ENCODE measurements around the gene BCL2A1.
"Not testable (repeated sequence)": the region's sequence is repeated elsewhere in the genome, so short reads cannot be mapped to it uniquely, and the experiment has no call there.

BCL2A1 gene

DNA sequence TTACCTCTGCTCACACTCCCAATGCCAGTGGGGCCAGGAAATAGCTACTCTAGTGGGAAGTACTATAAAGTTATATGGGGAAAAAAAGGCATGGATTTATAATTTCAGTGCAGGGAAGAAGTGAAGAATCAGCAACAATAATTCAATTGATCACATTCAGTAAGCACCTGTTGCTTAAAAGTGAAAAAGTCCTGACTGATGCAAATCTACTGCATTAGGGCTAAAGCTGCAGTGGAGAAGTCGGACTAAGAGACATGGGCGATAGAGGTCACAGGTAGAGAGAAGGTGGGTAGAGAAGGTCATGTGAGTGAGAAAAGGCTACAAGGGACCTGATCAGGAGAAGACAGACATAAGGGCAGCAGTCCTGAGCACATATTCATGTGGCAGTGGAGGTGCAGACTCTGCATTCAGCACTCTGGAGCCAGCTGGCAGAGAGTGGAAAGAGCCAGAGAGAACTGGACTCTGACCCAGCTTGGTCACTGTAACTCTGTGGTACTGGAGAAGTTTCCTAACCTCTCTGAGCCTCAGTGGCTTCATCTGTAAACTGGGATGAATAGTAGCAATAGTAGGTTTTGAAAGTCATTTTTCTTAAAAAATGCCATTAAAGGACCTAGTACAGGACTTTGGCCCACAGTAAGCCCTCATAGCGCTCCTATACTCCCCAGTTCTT lies 17.6 kb upstream of the BCL2A1 start:
- no peak for DNase-seq

DNA sequence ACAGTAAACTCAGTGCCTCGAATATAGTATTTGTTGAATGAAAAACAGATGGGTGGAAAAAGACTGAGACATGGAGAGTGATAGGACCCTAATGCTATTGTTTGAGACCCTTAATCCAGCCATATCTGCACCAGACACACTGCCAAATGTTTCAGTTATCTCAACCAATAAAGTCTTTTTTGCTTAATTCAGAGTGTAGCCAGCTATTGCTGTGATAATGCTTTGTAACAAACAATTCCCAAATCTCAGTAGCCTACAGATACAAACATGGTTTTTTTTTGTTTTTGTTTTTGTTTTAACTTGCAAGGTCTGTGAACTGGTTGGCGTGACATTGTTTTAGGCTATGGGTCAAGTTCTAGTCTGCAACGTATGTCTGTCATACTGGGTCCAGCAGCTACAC lies 17.0 kb upstream of the BCL2A1 start:
- DNase-seq: no peak

- DNase-seq: no peak
Measured at GRCh38 chr15:79987569-79987955, 16.6 kb upstream of the BCL2A1 start.

DNA sequence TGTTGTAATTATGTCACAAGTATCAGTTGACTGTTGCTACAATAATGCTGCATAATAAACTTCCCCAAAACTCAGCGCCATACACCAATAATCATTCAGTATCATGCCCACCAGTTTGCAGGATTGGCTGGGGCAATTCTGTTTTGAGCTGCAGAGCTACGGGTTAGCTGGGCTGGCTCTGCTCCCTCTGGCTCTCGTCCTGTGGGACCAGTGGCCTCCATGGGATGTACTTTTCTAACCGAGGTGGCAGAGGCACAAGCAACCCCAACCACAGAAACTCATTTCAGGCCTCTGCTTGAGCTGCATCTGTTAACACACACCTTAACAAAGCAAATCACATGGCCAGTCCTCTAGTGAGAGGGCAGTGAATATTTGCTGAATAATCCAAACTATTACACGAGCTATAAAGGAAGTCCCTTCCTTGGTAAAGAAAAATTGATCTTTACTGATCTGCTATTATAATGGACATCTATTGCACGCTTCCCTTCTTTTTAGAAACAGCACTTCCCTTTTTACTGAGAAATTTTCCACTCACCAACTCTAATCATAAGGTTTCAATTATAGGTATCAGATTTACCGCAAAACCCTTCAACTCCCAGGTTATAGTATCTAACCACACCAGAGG lies 10.9 kb upstream of the BCL2A1 start:
- DNase-seq: no peak

DNA sequence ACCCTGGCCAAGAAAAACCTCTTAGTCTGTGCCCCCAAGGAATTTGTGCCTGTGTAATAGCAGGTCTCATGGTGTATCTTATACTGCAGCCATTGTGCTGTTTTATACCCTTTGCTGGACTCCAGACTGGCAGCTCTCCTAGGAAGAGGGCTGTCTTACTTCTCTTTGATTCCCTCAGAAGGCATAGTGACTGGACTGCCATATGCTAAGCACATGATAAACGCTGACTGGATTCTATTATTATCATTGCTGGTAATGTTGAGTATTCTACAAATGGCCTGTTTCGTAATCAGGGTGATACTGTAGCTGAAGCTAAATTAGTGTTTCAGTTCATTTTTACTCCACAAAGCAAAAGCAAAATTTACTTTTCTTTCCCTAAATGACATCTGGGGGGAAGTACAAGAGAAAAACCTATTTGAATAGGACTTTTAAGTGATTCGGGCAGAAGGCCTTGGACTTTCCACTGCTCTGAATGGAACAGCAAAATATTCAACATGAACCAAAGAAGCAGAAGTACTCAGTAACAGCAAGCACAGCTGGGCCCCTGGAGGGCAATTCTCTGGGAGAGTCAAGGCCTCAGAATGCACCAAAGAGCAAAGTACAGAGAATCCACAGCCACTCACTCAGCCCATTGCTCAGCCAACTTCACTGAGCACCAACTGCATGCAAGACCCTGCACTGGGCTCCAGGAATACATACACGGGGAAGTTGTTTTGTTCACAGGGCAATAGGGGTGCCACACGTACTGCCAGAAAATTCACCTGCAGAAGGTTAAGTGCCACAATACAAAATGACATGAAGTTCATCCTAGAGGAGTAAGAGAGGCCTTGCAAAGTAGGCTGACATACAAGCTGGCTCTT lies 7.9 kb upstream of the BCL2A1 start:
- DNase-seq: no peak

- no peak for DNase-seq
Measured at GRCh38 chr15:79978260-79978654, 7.3 kb upstream of the BCL2A1 start.

- no peak for DNase-seq
Measured at GRCh38 chr15:79977431-79978054, 6.5 kb upstream of the BCL2A1 start.

DNA sequence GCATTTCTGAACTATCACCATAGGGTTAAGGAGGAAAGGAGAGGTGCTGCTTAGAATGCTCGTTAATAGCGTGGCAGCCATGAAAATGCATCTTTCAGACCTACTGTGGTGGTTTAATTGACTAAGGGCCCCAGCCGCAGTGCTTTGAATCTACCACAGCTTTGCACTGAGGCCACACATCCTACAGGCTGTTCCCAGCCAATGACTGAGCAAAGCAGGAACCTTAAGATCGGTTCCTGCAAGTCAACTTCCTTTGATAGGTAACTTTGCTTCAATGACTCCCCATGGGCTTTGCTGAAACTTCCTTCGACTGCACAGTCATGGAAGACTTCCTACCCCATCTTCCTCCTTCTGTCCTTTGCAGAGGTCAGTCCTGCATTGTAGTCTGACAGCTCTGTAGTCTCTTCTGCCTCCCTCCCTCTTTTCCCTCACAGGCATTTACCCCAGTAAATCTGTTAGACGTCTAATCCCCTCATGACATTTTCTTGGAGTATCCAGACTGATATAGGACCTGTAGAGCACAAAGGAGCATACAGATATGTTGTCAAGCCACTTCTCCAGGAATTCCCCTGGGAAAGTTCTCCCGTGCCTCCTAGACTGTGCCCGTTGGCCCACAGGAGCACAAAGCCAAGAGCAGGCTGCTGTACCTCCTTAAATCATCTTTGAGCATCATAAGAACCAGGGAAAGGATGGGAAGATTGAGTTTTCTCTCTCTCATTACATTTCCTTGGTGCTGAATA lies 2.6 kb upstream of the BCL2A1 start:
- no peak for DNase-seq

DNA sequence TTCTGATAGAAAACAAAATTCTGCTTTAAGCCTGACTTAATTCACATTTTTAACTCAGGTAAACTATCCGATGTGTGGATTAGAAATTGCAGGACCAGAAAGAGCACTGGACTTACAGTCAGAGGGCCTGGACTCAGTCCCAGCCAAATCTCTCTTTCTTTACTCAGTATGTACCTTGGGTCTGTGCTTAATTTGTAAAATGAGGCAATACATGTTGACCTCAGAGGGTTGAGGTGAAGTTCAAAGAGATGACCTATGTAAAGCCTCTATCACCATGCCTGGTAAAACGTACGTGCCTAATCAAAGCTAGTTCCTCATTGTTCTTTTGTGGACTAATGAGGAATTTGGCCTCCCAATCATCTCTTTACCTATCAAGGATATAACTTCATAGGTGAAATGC lies 1.9 kb upstream of the BCL2A1 start:
- no peak for DNase-seq

GRCh38 chr15:79970181-79970580 lies 815 bp downstream of the BCL2A1 start:
- DNase-seq: no peak

GRCh38 chr15:79969146-79969545 lies 1.9 kb downstream of the BCL2A1 start:
- DNase-seq: no peak

DNA sequence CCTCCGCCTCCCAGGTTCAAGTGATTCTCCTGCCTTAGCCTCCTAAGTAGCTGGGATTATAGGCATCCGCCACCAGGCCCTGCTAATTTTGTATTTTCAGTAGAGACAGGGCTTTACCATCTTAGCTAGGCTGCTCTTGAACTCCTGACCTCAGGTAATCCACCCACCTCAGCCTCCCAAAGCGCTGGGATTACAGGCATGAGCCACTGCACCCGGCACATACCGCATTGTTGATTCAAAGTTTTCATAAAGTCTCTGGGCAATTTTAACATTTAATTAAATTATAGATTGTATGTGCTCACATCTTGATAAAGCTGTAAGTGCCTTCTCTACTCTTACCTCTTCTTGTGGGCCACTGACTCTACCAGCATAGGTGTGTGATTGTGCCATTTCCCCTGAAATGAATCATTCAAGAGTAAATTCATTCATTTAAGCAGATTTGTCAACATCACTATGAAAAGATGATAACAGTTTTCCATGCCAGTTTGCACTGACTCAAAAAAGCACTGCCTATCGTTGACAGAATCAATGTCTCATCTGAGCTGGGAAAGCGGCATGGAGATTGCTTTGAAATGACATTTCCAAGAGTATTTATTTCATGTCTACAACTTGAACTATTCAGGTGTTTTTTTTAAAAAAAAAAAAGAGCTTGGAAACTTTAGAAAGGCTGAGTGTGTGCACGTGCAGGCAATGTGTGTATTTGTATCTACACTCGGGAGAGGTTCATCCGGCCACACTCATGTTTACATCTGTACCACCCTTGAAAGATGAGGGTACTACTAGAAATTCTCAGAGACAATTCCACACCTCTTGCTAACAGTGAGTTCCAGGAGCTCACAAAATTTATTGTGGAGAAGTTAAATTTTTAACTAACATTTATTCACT lies 3.5 kb downstream of the BCL2A1 start:
- DNase-seq: no peak

- DNase-seq: no peak
Measured at GRCh38 chr15:79966634-79967297, 4.2 kb downstream of the BCL2A1 start.

DNA sequence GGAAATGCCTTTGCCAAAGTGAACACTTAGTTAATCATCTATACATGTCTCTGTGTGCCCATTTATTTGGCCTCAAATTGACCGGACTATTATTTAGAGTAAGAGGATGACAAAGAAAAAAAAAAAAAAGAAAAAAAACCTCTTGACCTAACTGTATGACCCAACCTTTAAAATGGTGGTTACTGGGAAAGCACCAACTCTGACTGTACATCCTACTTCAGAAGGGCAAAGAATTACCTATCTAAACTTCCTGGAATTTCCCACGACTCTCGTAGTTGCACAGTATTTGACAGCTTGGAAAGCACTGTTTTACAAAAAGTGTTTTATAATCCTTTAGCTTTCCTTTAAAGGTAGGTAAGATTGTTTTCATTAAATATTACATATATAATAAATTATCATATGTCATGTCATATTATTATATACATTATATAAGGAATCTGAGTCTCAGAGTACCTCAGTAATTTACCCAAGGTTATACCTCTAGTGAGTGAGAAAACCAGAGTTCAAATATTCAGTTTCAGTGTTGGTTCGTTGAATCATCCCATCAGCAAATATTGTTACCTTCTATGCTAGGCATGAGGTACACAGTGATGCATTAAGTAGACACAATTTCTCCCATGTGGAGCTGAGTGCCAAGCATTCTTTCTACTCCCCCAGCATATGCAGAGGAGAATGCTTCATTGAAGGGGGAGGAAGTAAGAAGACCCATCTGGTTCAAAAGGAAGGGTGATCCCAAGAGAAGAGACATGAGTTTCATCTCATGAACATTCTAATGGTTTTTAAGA lies 5.0 kb downstream of the BCL2A1 start:
- DNase-seq: no peak

GRCh38 chr15:79964232-79964805 lies 6.7 kb downstream of the BCL2A1 start:
- DNase-seq: no peak

DNA sequence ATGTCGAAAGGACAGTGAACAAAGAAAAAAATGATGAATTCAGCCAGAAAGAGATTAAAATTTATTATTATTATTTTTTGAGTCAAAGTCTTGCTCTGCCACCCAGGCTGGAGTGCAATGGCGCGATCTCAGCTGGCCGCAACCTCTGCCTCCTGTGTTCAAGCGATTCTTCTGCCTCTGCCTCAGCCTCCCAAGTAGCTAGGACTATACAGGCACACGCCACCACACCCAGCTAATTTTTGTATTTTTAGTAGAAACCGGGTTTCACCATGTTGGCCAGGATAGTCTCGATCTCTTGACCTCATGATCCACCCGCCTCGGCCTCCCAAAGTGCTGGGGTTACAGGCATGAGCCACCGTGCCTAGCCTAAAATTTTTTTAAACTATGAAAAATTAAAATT lies 8.1 kb downstream of the BCL2A1 start:
- not testable (repeated sequence) for DNase-seq

GRCh38 chr15:79962178-79962577 lies 8.8 kb downstream of the BCL2A1 start:
- no peak for DNase-seq

GRCh38 chr15:79960502-79961212 lies 10.3 kb downstream of the BCL2A1 start:
- DNase-seq: no peak

GRCh38 chr15:79957741-79958140 lies 13.3 kb downstream of the BCL2A1 start:
- DNase-seq: no peak
